Measurements from ENCODE around the gene ZNF239. TPM values are rescaled to one million over a fixed set of nuclear protein-coding genes. Genes with fewer than 3 reads are reported as not detected.

The ZNF239 gene
- polyA plus RNA-seq (2011; rRNA removed) (5.1 and 5.8 TPM in 2 replicates), polyA minus RNA-seq (2011; rRNA and poly(A)+ RNA removed) (3.6 and 5.7 TPM in 2 replicates)

DNA sequence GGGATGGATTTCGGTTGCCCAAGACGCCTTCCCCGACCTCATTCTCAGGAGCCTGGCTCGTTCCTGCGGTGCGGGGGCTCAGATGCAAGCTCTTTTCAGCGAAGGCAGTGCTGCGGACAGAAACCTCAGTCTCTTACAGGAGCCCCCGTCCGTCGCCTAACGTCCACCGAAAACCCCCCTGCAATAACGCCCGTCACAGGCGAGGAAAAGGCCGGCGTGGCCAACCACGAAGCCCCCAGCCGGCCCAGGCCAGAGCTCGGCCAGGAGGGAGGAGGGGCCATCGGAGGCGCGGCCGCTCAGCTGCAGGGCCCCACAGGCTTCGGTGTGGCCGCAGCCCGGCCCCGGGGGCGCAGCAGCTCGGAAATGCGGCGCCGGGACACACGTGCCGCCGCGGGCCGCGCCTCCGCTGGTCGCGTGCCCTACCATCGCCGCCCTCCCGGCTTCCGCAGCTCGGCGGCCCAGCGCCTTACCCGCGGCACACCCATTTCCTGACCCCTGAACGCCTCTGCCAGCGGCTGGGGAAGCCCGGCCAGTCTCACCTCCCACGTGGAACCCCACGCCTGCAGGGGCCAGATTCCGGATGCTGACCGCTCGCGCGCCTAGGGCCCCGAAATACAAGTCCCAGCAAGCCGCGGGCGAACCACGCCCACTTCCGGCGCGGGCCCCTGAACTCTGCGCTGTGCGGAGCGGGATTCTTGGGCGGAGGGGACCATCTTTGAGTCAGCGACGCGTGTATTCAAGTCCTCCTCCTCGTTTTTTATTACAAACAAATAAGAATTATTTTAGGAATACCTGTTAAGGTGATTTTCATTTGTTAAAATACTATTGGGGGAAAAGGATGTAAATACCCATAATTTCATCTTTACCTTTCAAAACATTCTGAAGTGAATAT, at the start of gene ZNF239:
TSS of gene ZNF239 (minus strand) at position 616 of the 892 bp plus-strand sequence. CDS start 16,537 bp downstream, outside the sequence.
- H3K36me3 ChIP-seq (ENCODE audit: control insufficient read depth, insufficient read depth, low read length), result no peaks in the 10 kb centered on the region
- CTCF ChIA-PET, result interaction anchor here (0.6 kb wide), 1 partner anchor 11 kb away, joined by 4 read pairs; no protein-coding TSS in a partner anchor
- H3K4me3 ChIP-seq (ENCODE audit: low read depth, low read length), result peak within 1 kb of the TSS; percentile 64
- POLR2A ChIA-PET, result no interaction called here
- no peaks in the 10 kb centered on the region for H3K27me3 ChIP-seq (ENCODE audit: control insufficient read depth, insufficient read depth, low read length)
- TF ChIP-seq, protein P1, sequence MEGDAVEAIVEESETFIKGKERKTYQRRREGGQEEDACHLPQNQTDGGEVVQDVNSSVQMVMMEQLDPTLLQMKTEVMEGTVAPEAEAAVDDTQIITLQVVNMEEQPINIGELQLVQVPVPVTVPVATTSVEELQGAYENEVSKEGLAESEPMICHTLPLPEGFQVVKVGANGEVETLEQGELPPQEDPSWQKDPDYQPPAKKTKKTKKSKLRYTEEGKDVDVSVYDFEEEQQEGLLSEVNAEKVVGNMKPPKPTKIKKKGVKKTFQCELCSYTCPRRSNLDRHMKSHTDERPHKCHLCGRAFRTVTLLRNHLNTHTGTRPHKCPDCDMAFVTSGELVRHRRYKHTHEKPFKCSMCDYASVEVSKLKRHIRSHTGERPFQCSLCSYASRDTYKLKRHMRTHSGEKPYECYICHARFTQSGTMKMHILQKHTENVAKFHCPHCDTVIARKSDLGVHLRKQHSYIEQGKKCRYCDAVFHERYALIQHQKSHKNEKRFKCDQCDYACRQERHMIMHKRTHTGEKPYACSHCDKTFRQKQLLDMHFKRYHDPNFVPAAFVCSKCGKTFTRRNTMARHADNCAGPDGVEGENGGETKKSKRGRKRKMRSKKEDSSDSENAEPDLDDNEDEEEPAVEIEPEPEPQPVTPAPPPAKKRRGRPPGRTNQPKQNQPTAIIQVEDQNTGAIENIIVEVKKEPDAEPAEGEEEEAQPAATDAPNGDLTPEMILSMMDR (IDR thresholded peaks at IDR 0.05; ENCODE audit: insufficient read depth, low read depth, low read length), result no peak
- peak; percentile 57 for DNase-seq (ENCODE audit: low read depth)

DNA sequence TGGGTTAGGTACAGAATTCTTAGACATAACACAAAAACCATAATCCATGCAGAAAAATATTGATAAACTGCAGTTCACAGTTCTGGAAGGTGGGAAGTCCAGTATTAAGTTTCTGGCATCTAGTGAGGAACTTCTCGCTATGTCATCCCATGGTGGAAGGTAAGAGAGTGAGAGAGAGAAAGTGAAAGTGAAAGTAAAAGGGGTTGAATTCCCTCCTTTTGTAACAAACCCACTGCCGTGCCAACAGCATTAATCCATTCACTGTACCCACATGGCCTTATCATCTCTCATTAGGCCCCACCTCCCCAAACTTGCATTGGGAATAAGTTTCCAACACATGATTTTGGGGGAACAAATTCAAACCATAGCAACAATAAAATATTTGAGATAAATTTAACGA, 48.9 kb upstream of the ZNF239 start:
- Histone ChIP-seq H3K27me3 (ENCODE audit: control insufficient read depth, insufficient read depth, low read length) (no peaks in the 10 kb centered on the region), H3K4me3 (ENCODE audit: low read depth, low read length) (0 out of 2 replicates have a peak overlapping the region, but pooled peaks have one; percentile 5), H3K36me3 (ENCODE audit: control insufficient read depth, insufficient read depth, low read length) (no peaks in the 10 kb centered on the region)
- no peak for DNase-seq (ENCODE audit: low read depth)
- POLR2A ChIA-PET, result no interaction called here
- TF ChIP-seq, protein P1 (IDR thresholded peaks at IDR 0.05; ENCODE audit: insufficient read depth, low read depth, low read length), result no peak
- CTCF ChIA-PET, result no interaction called here

DNA sequence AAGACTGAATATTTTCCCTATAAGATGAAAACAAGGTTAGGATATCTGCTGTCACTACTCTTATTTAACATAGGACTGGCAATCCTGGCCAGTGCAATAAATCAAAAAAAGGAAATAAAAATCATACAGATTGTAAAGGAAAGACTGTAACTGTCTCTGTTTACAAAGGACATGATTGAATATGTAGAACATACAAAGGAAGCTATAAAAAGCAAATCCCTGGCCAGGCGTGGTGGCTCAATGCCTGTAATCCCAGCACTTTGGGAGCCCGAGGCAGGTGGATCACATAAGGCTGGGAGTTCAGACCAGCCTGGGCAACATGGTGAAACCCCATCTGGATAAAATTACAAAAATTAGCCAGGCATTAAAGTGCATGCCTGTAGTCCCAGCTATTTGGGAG, 47.6 kb upstream of the ZNF239 start:
- no peak for DNase-seq (ENCODE audit: low read depth)
- TF ChIP-seq, protein P1 (IDR thresholded peaks at IDR 0.05; ENCODE audit: insufficient read depth, low read depth, low read length), result no peak
- ChIA-PET CTCF (interaction anchor here (1.0 kb wide), 1 partner anchor 10 kb away, joined by 3 read pairs; no protein-coding TSS in a partner anchor), POLR2A (no interaction called here)
- H3K27me3 ChIP-seq (ENCODE audit: control insufficient read depth, insufficient read depth, low read length), result no peaks in the 10 kb centered on the region
- H3K36me3 ChIP-seq (ENCODE audit: control insufficient read depth, insufficient read depth, low read length), result no peaks in the 10 kb centered on the region
- no peak overlapping the region for H3K4me3 ChIP-seq (ENCODE audit: low read depth, low read length)

DNA sequence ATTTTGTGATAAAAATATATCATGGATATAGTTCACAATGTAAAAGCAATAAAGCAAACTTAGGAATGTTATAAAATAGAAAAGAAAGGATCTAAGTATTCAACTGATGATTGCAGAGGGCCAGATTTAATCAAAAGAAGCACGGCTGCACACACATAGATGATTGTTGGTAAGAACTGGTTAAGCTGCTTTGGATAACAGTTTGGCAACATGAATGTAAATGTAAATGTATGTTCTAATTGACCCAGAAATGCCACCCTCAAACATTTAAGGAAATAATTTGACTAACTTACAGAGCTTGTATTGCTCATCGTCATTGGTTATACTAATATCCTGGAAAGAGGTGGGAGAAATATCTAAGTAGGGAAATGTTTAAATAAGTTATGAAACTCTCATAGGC, 45.0 kb upstream of the ZNF239 start:
- CTCF ChIA-PET, result no interaction called here
- POLR2A ChIA-PET, result no interaction called here
- no peak overlapping the region for H3K4me3 ChIP-seq (ENCODE audit: low read depth, low read length)
- H3K36me3 ChIP-seq (ENCODE audit: control insufficient read depth, insufficient read depth, low read length), result no peaks in the 10 kb centered on the region
- no peaks in the 10 kb centered on the region for H3K27me3 ChIP-seq (ENCODE audit: control insufficient read depth, insufficient read depth, low read length)
- TF ChIP-seq, protein P1 (IDR thresholded peaks at IDR 0.05; ENCODE audit: insufficient read depth, low read depth, low read length), result no peak
- DNase-seq (ENCODE audit: low read depth), result no peak

DNA sequence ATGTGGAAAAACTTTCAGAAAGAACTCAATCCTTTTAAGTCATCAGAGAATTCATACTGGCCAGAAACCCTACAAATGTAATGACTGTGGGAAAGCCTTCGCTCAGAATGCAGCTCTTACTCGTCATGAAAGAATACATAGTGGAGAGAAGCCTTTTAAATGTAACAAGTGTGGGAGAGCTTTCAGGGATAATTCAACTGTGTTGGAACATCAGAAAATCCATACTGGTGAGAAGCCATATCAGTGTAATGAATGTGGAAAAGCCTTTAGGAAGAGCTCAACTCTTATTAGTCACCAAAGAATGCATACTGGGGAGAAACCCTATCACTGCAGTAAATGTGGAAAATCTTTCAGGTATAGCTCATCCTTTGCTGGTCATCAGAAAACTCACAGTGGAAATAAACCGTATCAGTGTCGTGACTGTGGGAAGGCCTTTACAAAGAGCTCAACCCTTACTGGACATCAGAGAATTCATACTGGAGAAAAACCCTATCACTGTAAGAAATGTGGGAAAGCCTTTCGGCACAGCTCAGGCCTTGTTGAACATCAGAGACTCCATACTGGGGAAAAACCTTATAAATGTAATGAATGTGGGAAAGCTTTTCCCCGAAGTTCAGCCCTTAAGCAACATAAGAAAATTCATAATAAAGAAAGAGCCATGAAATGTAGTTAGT, 42.4 kb upstream of the ZNF239 start:
- Histone ChIP-seq H3K27me3 (ENCODE audit: control insufficient read depth, insufficient read depth, low read length) (no peaks in the 10 kb centered on the region), H3K36me3 (ENCODE audit: control insufficient read depth, insufficient read depth, low read length) (no peaks in the 10 kb centered on the region), H3K4me3 (ENCODE audit: low read depth, low read length) (no peak overlapping the region)
- TF ChIP-seq, protein P1 (IDR thresholded peaks at IDR 0.05; ENCODE audit: insufficient read depth, low read depth, low read length), result no peak
- DNase-seq (ENCODE audit: low read depth), result no peak
- ChIA-PET CTCF (interaction anchor here (1.2 kb wide), 1 partner anchor 14 kb away, joined by 3 read pairs; no protein-coding TSS in a partner anchor), POLR2A (no interaction called here)
